GM10266 (cell line): ENCODE results near the gene PROK1.

Experiments used
- DNase-seq: peaks from one replicate; pipeline ENCODE4 v3.0.0; 2012; ENCODE audit errors: extremely low spot score
- TF ChIP-seq, protein P1 (sequence below): IDR thresholded peaks from 2 replicates; pipeline ENCODE4 v1.5.1; 2012; ENCODE audit warnings: mild to moderate bottlenecking, low read depth; ENCODE audit not compliant: control insufficient read depth, insufficient read depth; ENCODE audit errors: missing control alignments

Gene PROK1

DNA sequence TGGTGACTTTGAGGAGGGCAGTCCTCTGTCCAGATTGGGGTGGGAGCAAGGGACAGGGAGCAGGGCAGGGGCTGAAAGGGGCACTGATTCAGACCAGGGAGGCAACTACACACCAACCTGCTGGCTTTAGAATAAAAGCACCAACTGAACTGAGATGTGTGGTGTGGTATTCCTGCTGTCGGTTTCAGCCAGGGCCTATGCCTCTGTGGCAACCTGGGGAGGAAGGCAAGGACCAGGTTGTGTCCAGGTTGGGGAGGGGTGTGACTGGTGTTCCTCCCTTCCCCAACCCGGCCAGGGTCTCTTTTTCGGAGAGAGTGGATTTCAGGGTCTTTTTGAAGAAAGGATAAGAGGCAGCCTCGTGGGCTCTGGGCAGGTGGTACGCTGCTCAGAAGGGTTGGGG lies 6.3 kb downstream of the PROK1 start:
- TF ChIP-seq, protein P1, sequence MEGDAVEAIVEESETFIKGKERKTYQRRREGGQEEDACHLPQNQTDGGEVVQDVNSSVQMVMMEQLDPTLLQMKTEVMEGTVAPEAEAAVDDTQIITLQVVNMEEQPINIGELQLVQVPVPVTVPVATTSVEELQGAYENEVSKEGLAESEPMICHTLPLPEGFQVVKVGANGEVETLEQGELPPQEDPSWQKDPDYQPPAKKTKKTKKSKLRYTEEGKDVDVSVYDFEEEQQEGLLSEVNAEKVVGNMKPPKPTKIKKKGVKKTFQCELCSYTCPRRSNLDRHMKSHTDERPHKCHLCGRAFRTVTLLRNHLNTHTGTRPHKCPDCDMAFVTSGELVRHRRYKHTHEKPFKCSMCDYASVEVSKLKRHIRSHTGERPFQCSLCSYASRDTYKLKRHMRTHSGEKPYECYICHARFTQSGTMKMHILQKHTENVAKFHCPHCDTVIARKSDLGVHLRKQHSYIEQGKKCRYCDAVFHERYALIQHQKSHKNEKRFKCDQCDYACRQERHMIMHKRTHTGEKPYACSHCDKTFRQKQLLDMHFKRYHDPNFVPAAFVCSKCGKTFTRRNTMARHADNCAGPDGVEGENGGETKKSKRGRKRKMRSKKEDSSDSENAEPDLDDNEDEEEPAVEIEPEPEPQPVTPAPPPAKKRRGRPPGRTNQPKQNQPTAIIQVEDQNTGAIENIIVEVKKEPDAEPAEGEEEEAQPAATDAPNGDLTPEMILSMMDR: no peak
- DNase-seq: no peak

DNA sequence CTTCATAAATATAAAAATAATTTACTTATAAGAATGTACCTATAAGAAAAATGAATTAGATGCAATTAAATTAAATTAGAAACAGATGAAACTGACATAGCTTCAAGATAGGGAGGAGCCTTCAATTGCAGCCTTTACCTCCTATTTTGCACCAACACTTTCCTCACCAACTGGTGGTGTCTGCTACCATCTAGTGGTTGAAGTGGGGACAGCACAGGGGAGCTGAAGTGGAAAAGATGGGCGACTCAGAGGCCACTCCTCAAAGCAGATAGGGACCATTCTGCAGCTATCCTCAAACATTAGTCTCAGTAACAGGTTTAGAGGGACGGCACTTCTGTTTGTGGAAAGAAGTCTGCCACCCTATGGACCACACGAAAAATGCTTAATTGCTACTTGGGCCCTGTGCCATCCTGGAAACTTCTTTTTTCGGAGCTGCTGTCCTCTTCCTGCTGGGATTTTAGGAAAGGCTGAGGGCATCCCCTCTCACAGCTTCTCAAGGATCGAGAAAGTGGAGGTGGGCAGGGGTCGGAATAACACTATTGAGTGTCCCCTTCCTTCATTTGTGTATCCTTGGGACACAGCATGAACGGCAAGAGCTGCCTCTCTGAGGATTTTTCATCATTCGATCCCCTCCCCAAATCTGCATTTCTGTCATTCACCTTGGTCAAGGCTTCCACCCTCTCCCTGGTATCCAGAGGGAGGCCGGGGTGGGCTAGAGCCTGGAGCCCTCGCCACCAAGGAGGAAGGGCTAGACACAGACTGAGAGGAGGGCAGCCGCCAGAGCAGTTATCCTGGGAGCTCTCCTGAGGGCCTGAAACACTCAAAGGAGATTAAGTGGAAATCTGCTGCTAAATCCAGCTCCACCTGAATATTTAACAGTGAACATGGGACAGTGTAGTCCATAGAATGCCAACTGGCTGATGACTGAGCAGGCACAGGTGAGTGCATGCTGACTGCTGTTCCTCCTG lies 9.6 kb downstream of the PROK1 start:
- TF ChIP-seq, protein P1: peak; percentile 96
- peak; percentile 77 for DNase-seq

DNA sequence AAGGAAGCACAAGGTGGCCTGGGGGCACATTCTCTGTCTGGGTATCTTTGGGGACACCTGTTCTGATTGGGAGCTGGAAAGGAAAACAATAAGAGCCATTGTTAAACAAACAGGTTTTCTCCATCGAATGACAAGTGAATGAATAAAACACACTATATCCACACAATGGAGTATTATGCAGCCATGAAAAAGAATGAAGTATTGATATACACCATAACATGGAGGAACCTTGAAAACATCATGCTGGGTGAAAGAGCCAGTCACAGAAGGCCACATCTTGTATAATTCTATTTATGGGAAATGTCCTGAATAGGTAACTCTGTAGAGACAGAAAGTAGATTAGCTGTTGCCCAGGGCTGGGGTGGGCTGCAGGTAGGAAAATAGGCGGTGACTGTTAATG lies 11.1 kb downstream of the PROK1 start:
- no peak for DNase-seq
- TF ChIP-seq, protein P1: no peak

DNA sequence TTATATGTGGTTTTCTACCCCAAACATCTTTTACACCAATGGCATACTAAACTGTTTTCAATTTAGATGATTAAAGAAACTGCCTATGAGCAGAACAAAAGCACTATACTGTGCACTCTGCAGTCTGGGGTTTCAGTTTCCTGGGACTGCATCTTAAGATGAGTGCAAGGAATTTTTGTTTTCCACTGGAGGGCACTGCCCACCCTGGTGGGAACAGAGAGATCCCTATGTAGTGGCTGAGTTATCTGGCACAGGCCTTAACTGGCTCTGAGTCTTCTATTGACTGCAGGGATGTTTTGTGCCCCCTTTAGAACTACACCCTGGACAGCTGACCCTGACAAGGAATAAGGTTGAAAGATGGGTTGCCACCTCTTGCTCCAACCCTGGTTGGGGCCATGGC lies 12.0 kb downstream of the PROK1 start:
- TF ChIP-seq, protein P1: no peak
- DNase-seq: no peak

DNA sequence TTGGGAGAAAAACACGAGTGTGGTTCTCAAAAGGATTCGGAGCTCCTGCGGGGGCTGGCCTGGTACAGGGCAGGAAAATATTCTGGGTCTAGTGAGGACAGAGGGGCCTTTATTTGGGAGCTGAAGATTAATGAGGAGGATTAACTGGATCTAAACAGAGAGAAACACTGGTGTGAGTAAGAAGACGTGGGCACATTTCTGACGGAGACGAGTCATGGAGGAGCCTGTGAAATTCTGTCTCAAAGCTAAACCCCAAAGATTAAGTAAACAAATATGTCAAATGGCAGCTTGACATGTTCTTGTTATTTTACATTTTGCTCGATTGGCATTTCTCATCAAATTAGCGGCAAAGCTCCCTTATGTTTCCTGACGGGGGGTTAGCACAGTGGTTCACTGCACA lies 12.8 kb downstream of the PROK1 start:
- TF ChIP-seq, protein P1: no peak
- DNase-seq: no peak

DNA sequence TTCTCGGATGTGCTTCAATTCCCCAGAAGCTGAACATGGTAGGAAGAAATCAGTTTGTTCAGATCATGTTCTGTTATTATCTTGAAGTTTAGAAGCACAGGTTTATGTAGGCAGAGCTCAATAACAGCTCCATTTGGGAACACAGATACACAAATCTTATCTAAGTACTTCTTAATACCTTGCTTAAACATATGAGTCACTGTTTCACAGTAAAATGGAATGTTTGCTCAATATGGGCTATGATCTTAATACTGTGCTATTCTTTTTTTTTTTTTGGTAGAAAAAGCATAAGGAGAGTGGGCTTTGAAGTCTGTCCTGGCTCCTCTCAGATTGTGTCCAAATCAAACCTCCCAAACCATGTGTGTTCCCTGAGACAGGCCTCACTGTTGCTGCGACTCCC lies 13.4 kb downstream of the PROK1 start:
- no peak for DNase-seq
- TF ChIP-seq, protein P1: no peak
